ENCODE data around the gene MAML3. TPM values are rescaled to one million over a fixed set of nuclear protein-coding genes. Genes with fewer than 3 reads are reported as not detected.

Gene MAML3
- polyA plus RNA-seq, 4 donors = 1.4 to 10.3 (median 3.4) TPM

DNA sequence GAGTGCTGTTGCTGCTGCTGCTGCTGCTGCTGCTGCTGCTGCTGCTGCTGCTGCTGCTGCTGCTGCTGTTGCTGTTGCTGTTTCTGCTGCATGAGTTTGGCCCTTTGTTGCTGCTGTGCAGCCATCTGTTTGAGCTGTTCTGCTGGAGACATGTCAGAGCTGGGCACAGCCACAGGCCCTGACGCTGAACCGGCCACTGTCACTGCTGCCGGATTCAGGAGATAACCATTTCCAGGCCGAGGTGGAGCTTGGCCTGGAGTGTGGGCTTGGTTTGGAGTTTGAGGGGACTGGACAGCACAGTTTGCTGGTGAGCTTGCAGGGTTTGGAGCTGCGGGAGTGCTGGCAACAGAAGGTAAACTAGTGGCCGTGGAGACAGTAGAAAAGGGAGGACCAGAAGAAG is 264.1 kb downstream of the MAML3 start:
- Histone ChIP-seq H3K36me3 (ENCODE audit: control insufficient read depth in 3 of 3, insufficient read depth in 2 of 3, low read depth in 1 of 3, low read length in 3 of 3) (peaks cover 0 to 11% (median 2%) of the 10 kb centered on the region in 3 donors), H3K9me3 (ENCODE audit: control insufficient read depth in 2 of 2, insufficient read depth in 1 of 2, low read depth in 1 of 2, low read length in 1 of 2) (no peaks in the 10 kb centered on the region), H3K27ac (ENCODE audit: low read depth in 1 of 3, low read length in 2 of 3) (no peak overlapping the region), H3K4me3 (ENCODE audit: low read depth in 1 of 3, low read length in 3 of 3) (no peak overlapping the region), H3K27me3 (ENCODE audit: control insufficient read depth in 3 of 3, insufficient read depth in 3 of 3, low read length in 3 of 3) (no peaks in the 10 kb centered on the region), H3K4me1 (ENCODE audit: control insufficient read depth in 3 of 3, insufficient read depth in 2 of 3, low read depth in 1 of 3, low read length in 2 of 3) (no peaks in the 10 kb centered on the region)
- DNase-seq = no peak
- WGBS, 3 donors = 89 to 93% (median 92%) methylated on average over 6 of the region's 6 CpGs
- FAIRE-seq = no peak

DNA sequence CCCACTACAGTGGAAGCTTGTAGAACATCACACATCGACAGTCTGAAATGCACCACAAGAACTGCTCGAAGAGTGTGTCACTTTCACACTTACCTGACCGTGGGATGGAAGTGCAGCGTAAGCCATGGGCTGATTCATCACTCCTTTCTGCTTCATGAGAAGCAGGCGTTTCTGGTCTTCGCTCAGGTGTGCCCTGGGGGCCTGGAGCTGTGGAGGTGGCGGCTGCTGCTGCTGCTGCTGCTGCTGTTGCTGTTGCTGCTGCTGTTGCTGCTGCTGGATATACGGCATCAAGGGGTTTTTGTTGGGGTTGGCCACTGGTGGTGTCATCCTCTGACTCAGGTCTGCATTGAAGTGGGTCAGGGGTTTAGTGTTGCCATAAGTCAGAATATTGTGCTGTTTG is 264.7 kb downstream of the MAML3 start:
- WGBS, 3 donors = 71 to 88% (median 84%) methylated on average over 8 of the region's 8 CpGs
- Histone ChIP-seq H3K4me1 (ENCODE audit: control insufficient read depth in 3 of 3, insufficient read depth in 2 of 3, low read depth in 1 of 3, low read length in 2 of 3) (no peaks in the 10 kb centered on the region), H3K4me3 (ENCODE audit: low read depth in 1 of 3, low read length in 3 of 3) (no peak overlapping the region), H3K27ac (ENCODE audit: low read depth in 1 of 3, low read length in 2 of 3) (no peak overlapping the region), H3K36me3 (ENCODE audit: control insufficient read depth in 3 of 3, insufficient read depth in 2 of 3, low read depth in 1 of 3, low read length in 3 of 3) (peaks cover 0 to 13% (median 2%) of the 10 kb centered on the region in 3 donors), H3K9me3 (ENCODE audit: control insufficient read depth in 2 of 2, insufficient read depth in 1 of 2, low read depth in 1 of 2, low read length in 1 of 2) (no peaks in the 10 kb centered on the region), H3K27me3 (ENCODE audit: control insufficient read depth in 3 of 3, insufficient read depth in 3 of 3, low read length in 3 of 3) (no peaks in the 10 kb centered on the region)
- no peak for FAIRE-seq
- DNase-seq = no peak

DNA sequence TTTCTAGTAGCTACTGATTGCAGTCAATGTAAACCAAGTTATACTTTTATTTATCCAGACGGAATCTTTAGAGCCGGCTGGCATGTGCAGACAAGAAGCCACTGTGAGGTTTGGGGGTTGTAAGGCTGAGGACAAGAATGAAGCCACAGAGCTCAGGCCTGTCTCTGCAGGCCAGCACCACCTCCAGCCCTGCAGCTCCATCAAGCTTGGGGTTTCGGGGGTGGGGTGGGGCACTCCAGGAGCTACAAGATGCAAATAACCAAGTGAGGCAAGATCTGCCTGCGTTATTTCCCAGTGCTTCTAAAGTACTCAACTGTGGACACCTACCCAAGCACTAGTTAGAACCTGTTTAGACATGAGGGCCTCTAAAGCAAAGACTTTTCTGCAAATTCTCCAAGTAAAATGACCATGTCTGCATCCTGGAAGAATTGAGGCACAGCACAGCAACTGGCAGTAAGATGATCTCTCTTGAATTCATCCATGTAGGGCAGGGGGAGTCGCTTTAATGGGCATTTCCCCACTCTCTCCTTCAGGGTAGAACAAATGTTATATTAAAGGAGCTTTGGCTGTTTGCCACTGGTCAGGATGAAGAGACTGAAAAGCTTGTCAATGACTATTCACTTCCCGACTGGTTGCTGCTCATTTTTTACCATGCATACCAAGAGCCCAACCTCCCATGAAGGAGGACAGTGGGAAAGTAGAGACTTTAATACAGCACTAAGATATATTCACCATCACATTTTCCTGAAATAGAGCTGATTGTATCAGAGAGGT is 265.8 kb downstream of the MAML3 start:
- no peak for DNase-seq
- WGBS, 3 donors = 84 to 90% (median 85%) methylated on average over 6 of the region's 6 CpGs
- Histone ChIP-seq H3K4me1 (ENCODE audit: control insufficient read depth in 3 of 3, insufficient read depth in 2 of 3, low read depth in 1 of 3, low read length in 2 of 3) (no peaks in the 10 kb centered on the region), H3K4me3 (ENCODE audit: low read depth in 1 of 3, low read length in 3 of 3) (no peak overlapping the region), H3K27ac (ENCODE audit: low read depth in 1 of 3, low read length in 2 of 3) (no peak overlapping the region), H3K36me3 (ENCODE audit: control insufficient read depth in 3 of 3, insufficient read depth in 2 of 3, low read depth in 1 of 3, low read length in 3 of 3) (peaks cover 0 to 13% (median 2%) of the 10 kb centered on the region in 3 donors), H3K9me3 (ENCODE audit: control insufficient read depth in 2 of 2, insufficient read depth in 1 of 2, low read depth in 1 of 2, low read length in 1 of 2) (peaks cover 0 to 3% of the 10 kb centered on the region in 2 donors), H3K27me3 (ENCODE audit: control insufficient read depth in 3 of 3, insufficient read depth in 3 of 3, low read length in 3 of 3) (no peaks in the 10 kb centered on the region)
- FAIRE-seq = no peak

DNA sequence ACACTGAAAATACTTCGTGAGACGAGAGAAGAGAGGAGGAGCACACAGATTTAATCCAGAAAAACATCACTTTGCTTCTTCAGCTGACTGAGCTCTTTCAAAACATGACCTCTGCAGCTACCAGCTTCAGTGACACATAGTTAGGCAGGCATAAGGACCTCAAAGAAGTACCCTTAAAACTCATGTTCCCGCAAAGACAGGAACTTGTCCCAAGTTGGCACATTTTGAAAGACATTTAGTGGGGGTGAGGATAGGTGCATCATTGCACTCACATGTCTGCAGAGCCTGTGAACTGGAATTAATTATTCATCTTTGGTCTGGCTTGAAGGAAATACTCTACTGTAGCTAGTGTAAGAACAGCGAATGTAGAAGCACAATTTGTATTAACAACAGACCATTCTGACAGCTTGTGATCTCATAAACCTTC is 266.6 kb downstream of the MAML3 start:
- WGBS, 3 donors = 54 to 67% (median 61%) methylated on average over 4 of the region's 4 CpGs
- no peak for FAIRE-seq
- peak in 1 of 2 donors; percentile 15 for DNase-seq
- peaks cover 0 to 6% of the 10 kb centered on the region in 2 donors for H3K9me3 ChIP-seq (ENCODE audit: control insufficient read depth in 2 of 2, insufficient read depth in 1 of 2, low read depth in 1 of 2, low read length in 1 of 2)
- H3K27ac ChIP-seq (ENCODE audit: low read depth in 1 of 3, low read length in 2 of 3) = no peak overlapping the region
- peaks cover 0 to 13% (median 2%) of the 10 kb centered on the region in 3 donors for H3K36me3 ChIP-seq (ENCODE audit: control insufficient read depth in 3 of 3, insufficient read depth in 2 of 3, low read depth in 1 of 3, low read length in 3 of 3)
- H3K4me3 ChIP-seq (ENCODE audit: low read depth in 1 of 3, low read length in 3 of 3) = no peak overlapping the region
- no peaks in the 10 kb centered on the region for H3K27me3 ChIP-seq (ENCODE audit: control insufficient read depth in 3 of 3, insufficient read depth in 3 of 3, low read length in 3 of 3)
- H3K4me1 ChIP-seq (ENCODE audit: control insufficient read depth in 3 of 3, insufficient read depth in 2 of 3, low read depth in 1 of 3, low read length in 2 of 3) = no peaks in the 10 kb centered on the region

DNA sequence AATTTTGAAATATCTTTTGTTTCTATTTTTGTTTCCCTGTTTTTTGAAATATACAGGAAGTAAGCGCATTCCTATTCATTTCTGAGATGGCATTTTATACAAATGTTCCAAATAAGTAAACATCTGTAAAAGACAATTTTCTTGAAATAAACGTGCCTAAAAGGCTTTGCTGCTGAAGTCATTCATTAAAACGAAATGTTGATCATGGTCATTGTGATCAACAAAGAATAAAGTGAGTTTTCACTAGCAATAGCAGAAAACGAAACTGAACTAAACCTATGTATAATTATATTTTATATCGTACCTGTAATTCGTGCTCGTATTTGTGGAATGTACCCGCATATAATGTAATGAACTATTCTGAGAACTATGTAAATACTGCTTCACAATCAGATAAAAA is 267.2 kb downstream of the MAML3 start:
- FAIRE-seq = no peak
- Histone ChIP-seq H3K27ac (ENCODE audit: low read depth in 1 of 3, low read length in 2 of 3) (no peak overlapping the region), H3K9me3 (ENCODE audit: control insufficient read depth in 2 of 2, insufficient read depth in 1 of 2, low read depth in 1 of 2, low read length in 1 of 2) (peaks cover 0 to 6% of the 10 kb centered on the region in 2 donors), H3K36me3 (ENCODE audit: control insufficient read depth in 3 of 3, insufficient read depth in 2 of 3, low read depth in 1 of 3, low read length in 3 of 3) (peaks cover 0 to 13% (median 2%) of the 10 kb centered on the region in 3 donors), H3K27me3 (ENCODE audit: control insufficient read depth in 3 of 3, insufficient read depth in 3 of 3, low read length in 3 of 3) (no peaks in the 10 kb centered on the region), H3K4me3 (ENCODE audit: low read depth in 1 of 3, low read length in 3 of 3) (no peak overlapping the region), H3K4me1 (ENCODE audit: control insufficient read depth in 3 of 3, insufficient read depth in 2 of 3, low read depth in 1 of 3, low read length in 2 of 3) (no peaks in the 10 kb centered on the region)
- no peak for DNase-seq
- WGBS, 3 donors = 50 to 63% (median 51%) methylated on average over 8 of the region's 8 CpGs

DNA sequence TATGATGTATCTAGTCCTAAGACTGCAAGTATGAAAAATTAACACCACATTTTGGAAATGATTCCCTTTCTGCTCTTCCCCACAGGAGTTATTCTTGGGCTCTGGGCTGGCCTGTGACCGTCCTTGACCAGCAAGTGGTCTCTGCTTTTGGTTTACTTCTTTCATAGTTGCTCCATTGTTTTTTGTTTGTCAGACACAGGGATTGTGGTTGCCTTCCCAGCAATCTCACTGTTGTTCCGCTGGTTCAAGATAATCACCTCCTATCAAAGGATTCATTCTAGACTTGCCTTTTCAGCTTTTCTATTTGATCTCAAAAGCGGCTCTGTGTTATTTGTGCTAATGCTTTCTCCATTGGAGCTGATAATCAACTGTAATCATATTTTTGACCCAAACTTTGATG is 269.5 kb downstream of the MAML3 start:
- WGBS, 3 donors = 93 to 95% (median 95%) methylated on average over 3 of the region's 3 CpGs
- H3K27me3 ChIP-seq (ENCODE audit: control insufficient read depth in 3 of 3, insufficient read depth in 3 of 3, low read length in 3 of 3) = peaks cover 0 to 2% (median 0%) of the 10 kb centered on the region in 3 donors
- FAIRE-seq (no peak), DNase-seq (no peak)
- peaks cover 0 to 6% (median 2%) of the 10 kb centered on the region in 3 donors for H3K36me3 ChIP-seq (ENCODE audit: control insufficient read depth in 3 of 3, insufficient read depth in 2 of 3, low read depth in 1 of 3, low read length in 3 of 3)
- H3K9me3 ChIP-seq (ENCODE audit: control insufficient read depth in 2 of 2, insufficient read depth in 1 of 2, low read depth in 1 of 2, low read length in 1 of 2) = peaks cover 0 to 6% of the 10 kb centered on the region in 2 donors
- H3K4me1 ChIP-seq (ENCODE audit: control insufficient read depth in 3 of 3, insufficient read depth in 2 of 3, low read depth in 1 of 3, low read length in 2 of 3) = no peaks in the 10 kb centered on the region
- no peak overlapping the region for H3K27ac ChIP-seq (ENCODE audit: low read depth in 1 of 3, low read length in 2 of 3)
- no peak overlapping the region for H3K4me3 ChIP-seq (ENCODE audit: low read depth in 1 of 3, low read length in 3 of 3)

DNA sequence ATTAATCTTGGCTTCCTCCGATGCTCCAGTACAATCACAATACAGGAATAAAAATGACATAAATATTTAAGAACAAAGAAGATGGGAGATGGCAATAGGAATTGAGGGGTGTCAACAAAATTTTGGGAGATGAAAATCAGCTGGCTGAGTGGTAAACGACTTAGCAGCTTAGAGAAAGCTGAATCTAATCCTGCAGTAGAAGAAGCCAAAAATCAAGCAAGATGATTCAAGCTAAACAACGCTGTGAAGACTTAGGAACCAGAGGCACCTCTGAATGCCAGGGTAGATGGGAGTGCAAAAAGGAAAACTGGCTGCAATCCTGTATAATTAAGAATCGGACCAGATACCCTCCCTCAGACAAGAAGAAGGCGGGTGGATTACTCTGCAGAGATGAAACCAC is 273.1 kb downstream of the MAML3 start:
- peaks cover 0 to 2% (median 0%) of the 10 kb centered on the region in 3 donors for H3K27me3 ChIP-seq (ENCODE audit: control insufficient read depth in 3 of 3, insufficient read depth in 3 of 3, low read length in 3 of 3)
- no peak overlapping the region for H3K27ac ChIP-seq (ENCODE audit: low read depth in 1 of 3, low read length in 2 of 3)
- H3K4me1 ChIP-seq (ENCODE audit: control insufficient read depth in 3 of 3, insufficient read depth in 2 of 3, low read depth in 1 of 3, low read length in 2 of 3) = peaks cover 0 to 2% (median 0%) of the 10 kb centered on the region in 3 donors
- peaks cover 0 to 6% of the 10 kb centered on the region in 2 donors for H3K9me3 ChIP-seq (ENCODE audit: control insufficient read depth in 2 of 2, insufficient read depth in 1 of 2, low read depth in 1 of 2, low read length in 1 of 2)
- peaks cover 0 to 2% (median 0%) of the 10 kb centered on the region in 3 donors for H3K36me3 ChIP-seq (ENCODE audit: control insufficient read depth in 3 of 3, insufficient read depth in 2 of 3, low read depth in 1 of 3, low read length in 3 of 3)
- DNase-seq (no peak), FAIRE-seq (no peak)
- H3K4me3 ChIP-seq (ENCODE audit: low read depth in 1 of 3, low read length in 3 of 3) = no peak overlapping the region
- 79 to 96% (median 85%) methylated on average over 5 of the region's 5 CpGs for WGBS, 3 donors

DNA sequence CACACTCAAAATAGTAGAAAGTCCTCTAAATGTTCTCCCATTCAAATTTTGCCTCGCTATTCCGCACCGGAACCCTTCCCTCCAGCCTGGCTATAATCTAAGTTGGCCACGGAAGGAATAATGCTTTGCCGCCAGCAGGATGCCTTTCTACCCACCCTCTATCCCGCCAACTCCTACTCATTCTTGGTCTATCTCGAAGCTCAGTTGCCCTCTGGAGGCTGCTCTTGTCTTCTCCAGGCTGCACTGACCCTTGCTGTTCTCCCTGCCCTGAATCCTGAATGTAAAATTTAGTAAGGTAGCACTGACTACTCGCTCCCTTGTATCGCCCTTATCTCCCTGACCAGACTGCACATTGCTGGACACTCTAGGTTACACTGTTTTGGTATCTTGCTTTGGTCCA is 275.9 kb downstream of the MAML3 start:
- Histone ChIP-seq H3K4me1 (ENCODE audit: control insufficient read depth in 3 of 3, insufficient read depth in 2 of 3, low read depth in 1 of 3, low read length in 2 of 3) (peaks cover 0 to 2% (median 0%) of the 10 kb centered on the region in 3 donors), H3K27ac (ENCODE audit: low read depth in 1 of 3, low read length in 2 of 3) (no peak overlapping the region), H3K27me3 (ENCODE audit: control insufficient read depth in 3 of 3, insufficient read depth in 3 of 3, low read length in 3 of 3) (peaks cover 0 to 2% (median 0%) of the 10 kb centered on the region in 3 donors), H3K4me3 (ENCODE audit: low read depth in 1 of 3, low read length in 3 of 3) (no peak overlapping the region), H3K36me3 (ENCODE audit: control insufficient read depth in 3 of 3, insufficient read depth in 2 of 3, low read depth in 1 of 3, low read length in 3 of 3) (peaks cover 0 to 3% (median 0%) of the 10 kb centered on the region in 3 donors), H3K9me3 (ENCODE audit: control insufficient read depth in 2 of 2, insufficient read depth in 1 of 2, low read depth in 1 of 2, low read length in 1 of 2) (peaks cover 0 to 6% of the 10 kb centered on the region in 2 donors)
- WGBS, 3 donors = 87 to 95% (median 94%) methylated on average over 9 of the region's 9 CpGs
- DNase-seq (no peak), FAIRE-seq (no peak)
